Activated CD4-positive, alpha-beta T cell treated with anti-CD3 and anti-CD28 coated beads, Interleukin-2, amount 50 U/mL, for 1 hour (primary cell): ENCODE data around the gene ELK4.

Source experiments
- DNase-seq: peaks from one replicate; pipeline ENCODE4 v3.0.0-alpha.2; 2020

ELK4 gene

GRCh38 chr1:205579711-205580110 is 52.1 kb downstream of the ELK4 start:
- DNase-seq = no peak

- DNase-seq = no peak
Observed at GRCh38 chr1:205578780-205579571, 52.8 kb downstream of the ELK4 start.

DNA sequence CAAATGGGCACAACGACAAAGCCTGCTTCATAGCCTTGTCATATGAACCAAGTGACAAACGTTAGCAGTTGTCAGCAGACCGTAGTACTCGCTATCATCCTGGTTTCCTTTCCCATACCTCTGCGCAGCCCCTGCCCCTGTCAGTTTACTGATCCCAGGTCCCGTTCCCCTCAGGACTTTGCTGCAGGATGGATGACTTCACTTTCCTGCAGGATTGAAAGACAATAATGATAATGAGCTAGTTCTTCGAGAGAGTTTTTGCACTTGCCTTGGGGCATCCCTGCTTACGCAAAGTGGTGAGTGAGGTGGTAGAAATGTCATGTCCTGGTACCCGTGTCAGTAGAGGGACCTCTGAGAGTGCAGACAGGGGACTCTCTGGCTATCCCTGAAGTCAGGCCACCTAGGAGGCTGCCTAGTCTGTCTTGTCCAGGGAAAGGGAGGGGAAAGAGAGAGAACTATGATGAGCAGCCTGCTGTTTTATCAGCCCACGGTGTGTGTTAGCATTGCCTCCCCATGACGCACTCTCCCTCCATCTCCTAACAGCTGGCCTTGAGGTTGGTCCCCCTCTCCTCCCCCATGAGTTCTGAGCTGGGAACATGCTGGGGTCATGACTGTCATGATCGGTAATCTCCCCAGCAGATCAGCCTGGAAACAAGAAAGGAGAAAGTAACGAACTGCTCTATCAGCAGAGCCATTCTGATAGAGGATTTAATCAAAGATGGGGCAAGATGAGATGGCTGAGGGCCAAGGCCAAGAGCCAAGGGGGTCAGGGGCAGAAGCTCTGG is 53.7 kb downstream of the ELK4 start:
- DNase-seq = no peak

- no peak for DNase-seq
Observed at GRCh38 chr1:205576805-205577761, 54.7 kb downstream of the ELK4 start.

- DNase-seq = no peak
Observed at GRCh38 chr1:205576011-205576410, 55.8 kb downstream of the ELK4 start.

- DNase-seq = no peak
Observed at GRCh38 chr1:205575294-205575885, 56.4 kb downstream of the ELK4 start.

GRCh38 chr1:205572421-205572820 is 59.4 kb downstream of the ELK4 start:
- DNase-seq = no peak

- DNase-seq = no peak
Observed at GRCh38 chr1:205571747-205572146, 60.1 kb downstream of the ELK4 start.

GRCh38 chr1:205570796-205571537 is 60.8 kb downstream of the ELK4 start:
- DNase-seq = no peak

DNA sequence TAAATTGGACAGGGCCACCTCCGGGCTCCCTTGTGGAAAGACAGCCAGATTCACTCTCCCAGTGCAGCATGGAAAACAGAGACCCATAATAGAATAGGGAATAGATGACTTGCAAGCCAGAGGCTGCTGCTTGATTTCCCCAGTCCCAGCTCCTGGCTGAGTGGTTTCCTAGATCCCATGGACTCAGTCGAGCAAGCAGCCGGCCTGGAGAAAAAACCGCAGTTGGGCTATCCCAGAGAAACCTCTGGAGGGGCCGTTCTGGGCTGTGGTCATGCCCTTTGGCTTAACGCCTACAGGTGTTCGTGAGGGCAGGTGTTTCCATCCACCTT is 61.7 kb downstream of the ELK4 start:
- no peak for DNase-seq

DNA sequence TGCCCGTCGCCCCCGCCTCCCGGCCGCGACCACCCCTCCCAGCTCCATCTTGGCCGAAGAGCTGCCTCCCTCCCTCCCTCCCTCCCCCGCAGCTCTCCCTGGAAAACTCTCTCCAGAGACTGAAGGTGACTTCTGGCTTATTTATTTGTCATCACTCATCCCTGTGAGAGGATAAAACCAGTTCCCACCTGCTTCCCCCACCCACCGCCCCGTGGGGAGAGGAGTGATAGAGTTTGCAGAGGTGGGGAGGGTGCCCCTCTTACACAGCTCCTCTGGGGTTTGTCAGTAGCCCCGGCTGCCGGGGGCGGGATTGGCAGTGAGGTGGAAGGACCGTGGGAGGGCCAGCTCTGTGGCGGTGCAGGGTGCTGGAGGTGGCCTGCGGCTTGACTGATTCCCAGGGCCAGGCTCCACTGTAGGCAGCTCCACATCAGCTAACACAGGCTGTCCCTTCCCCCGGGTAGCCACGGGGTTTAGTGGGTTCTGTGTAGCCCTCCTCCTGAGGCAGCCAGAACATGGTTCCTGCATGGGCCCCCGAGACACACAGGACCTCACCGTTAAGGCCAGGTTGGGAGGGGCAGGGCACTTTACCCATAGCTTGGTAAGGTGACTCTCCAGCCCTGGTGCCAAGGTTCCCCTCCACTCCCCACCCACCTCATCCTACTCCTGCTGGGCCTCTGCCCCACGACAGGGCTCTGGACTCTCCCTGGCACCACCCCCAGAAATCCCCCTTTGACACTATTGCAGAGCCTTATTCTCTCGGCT is 62.2 kb downstream of the ELK4 start:
- no peak for DNase-seq

- DNase-seq = no peak
Observed at GRCh38 chr1:205568469-205569361, 63.1 kb downstream of the ELK4 start.

GRCh38 chr1:205568135-205568468 is 63.7 kb downstream of the ELK4 start:
- DNase-seq = no peak

- no peak for DNase-seq
Observed at GRCh38 chr1:205567716-205568115, 64.1 kb downstream of the ELK4 start.

GRCh38 chr1:205565799-205566198 is 66.0 kb downstream of the ELK4 start:
- DNase-seq = no peak

- no peak for DNase-seq
Observed at GRCh38 chr1:205563927-205564441, 67.8 kb downstream of the ELK4 start.

DNA sequence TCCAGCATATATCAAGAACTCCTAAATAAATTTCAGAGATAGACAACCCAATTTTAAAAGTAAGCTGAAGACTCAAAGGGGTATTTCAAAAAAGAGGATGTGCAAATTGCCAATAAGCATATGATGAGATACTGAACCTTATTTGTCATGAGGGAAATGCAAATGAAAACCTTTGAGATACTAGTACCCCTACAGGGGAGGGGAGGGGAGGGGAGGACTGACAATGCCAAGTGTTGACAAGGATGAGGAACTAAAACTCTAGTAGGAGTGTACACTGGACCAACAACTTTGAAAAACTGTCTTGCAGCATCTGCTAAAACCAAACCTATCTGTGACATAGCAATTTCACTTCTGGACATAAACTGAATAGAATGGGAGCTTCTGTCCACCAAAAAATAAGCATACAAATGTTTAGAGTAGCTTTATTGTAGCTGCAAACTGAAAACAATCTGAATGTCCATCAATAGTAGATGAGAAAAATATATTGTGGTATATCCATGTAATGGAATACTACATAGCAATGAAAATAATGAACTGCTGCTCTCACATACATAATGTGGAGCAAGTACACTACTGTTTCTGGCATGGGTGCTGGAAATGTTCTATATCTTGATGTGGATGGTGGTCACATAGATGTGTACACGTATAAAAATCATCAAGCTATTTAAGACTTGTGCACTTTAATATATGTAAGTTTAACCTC is 70.2 kb downstream of the ELK4 start:
- DNase-seq = no peak
